Activated CD4-positive, alpha-beta T cell treated with anti-CD3 and anti-CD28 coated beads, Interleukin-2, amount 50 U/mL, for 1 hour (primary cell): ENCODE data around the gene ATXN1.
"Not testable (repeated sequence)": the region's sequence is repeated elsewhere in the genome, so short reads cannot be mapped to it uniquely, and the experiment has no call there.

Experiments
- DNase-seq: peaks from one replicate; pipeline ENCODE4 v3.0.0-alpha.2; 2020

The ATXN1 gene

DNA sequence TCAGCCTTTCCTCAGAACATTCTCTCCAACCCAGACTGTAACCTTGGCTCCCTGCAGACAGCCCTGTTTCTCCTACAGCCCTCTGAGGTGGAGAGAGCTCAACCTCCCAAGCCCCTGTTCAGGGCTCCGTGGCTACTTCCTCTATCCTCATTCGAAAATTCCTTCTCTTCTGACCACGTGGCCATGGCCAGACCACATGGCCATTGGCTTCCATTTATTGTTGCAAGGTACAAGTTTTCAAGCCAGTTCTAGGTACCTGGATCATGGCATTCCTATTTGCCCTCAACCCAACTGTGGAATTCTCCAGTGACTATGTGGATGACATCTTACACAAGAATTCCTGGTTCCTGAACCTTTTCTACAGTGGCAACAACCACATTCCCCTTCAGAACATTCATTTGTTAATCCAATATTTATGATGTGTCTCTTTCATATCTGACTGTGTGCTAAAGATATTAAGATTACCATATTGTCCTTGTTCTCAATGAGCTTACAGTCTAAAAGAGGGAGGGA is 361.0 kb downstream of the ATXN1 start:
- no peak for DNase-seq

DNA sequence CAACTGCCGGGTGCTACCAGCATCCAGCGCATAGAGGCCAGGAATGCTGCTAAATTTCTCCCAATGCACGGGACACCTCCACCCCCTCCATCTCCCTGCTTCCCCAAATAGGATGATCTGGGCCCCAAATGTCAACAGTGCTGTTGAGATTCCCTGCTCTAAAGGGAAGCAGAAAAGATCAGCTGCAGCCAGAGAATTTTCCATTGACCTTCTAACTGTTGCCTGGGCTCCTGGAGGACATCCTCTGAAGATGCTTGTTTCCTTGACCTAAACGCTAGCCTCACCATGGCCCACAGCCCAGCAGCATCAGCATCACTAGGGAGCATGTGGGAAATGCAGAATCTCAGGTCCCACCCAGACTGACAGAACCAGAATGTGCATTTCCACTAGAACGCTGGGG is 361.6 kb downstream of the ATXN1 start:
- no peak for DNase-seq

DNA sequence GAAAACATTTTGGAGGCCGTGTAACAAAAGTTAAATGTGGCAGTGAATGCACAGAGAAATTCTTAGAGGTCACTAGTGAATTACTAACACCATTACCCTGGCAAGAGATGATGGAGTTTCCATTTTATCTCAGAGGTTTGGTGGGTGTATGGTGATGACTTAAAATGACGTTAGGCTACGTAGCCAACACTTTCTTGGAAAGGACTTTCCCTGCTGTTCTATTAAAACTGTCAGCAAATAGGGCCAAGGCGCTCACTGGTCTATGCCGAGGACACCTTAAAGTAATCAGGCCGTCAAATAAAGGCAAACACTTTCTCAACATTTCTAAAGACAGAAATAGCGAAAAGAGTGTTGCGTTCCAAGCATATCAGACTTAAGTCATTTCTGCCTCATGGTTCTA is 362.1 kb downstream of the ATXN1 start:
- DNase-seq, result no peak

GRCh38 chr6:16398587-16398986 is 362.7 kb downstream of the ATXN1 start:
- no peak for DNase-seq

GRCh38 chr6:16397623-16398022 is 363.6 kb downstream of the ATXN1 start:
- no peak for DNase-seq

GRCh38 chr6:16396497-16397319 is 364.6 kb downstream of the ATXN1 start:
- no peak for DNase-seq

DNA sequence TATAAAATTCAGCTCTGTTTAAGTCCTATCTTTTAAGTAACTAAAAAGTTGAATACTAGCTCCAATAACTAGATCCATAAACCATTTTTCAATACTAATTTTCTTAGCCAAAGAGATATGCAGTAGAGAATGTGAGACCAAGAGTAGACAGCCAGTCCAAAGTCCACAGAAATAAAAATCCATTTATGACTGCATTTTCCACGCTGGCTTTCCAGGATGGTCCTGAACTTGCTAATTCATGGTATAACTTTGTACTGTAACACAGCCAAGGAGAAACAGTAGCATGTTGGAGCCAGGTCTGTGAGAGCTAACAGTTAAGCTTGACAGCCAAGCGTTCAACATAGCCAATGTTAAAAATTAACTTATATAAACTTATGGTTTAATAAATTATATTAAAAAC is 366.6 kb downstream of the ATXN1 start:
- no peak for DNase-seq

- DNase-seq, result no peak
These were observed 367.9 kb downstream of the ATXN1 start for GRCh38 chr6:16393326-16393725.

DNA sequence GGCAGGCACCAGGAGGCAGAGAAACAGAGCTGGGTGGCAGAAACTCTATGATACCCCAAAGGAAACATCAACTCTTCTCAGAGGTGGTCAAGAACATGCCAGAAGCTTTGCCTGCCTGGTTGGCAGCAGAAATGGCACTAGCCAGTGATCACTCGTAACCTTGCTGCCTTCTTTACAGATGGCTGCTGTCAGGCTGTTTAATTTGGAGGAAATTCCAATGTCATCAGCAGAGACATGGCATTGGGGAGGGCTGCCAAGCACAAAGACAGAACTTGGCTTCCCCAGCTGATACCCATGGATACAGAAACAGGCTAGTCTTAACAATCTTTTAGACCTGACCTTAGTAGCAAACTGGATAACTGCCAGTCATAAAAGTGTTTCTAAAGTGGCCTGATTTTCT is 369.2 kb downstream of the ATXN1 start:
- no peak for DNase-seq

GRCh38 chr6:16391451-16391912 is 369.8 kb downstream of the ATXN1 start:
- DNase-seq, result no peak

- not testable (repeated sequence) for DNase-seq
These were observed 370.3 kb downstream of the ATXN1 start for GRCh38 chr6:16390909-16391450.

DNA sequence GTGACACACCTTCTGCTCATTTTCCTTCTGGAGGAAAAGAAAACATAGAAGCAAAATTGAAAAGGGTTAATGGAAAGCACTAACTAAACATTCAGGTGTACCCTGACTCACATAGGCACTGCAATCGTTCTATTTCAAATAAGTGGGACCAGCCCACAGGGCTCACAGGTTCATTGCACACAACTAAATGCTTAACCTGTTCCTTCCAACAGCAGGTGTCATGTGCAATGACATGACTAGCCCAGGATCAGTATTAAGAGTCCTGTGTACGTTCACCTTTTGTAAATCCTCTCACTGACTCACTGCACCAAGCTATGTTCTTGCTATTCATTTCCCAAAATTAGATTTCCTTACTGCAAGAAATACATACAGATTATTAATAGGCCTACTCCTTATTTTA is 371.6 kb downstream of the ATXN1 start:
- no peak for DNase-seq

DNA sequence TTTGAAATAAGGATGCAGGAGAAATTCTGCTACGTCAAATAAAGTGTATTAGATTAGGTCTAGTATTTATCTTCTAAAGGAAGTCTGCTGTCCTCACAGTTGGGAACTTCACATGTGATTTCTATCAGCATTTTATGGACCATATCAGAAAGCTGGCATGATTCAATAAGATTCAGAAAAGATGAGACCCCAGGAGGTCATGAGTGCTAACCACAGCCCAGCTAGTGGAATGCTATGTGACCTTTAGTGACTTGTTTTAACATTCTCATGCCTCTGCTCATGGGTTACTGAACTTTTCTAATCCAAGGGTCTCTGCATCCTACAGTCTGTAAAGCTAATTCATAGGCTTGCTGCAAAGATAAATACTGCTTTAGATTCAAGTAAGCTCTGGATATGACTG is 372.8 kb downstream of the ATXN1 start:
- no peak for DNase-seq

- DNase-seq, result no peak
These were observed 375.2 kb downstream of the ATXN1 start for GRCh38 chr6:16386057-16386456.

GRCh38 chr6:16383607-16384206 is 377.6 kb downstream of the ATXN1 start:
- DNase-seq, result no peak

DNA sequence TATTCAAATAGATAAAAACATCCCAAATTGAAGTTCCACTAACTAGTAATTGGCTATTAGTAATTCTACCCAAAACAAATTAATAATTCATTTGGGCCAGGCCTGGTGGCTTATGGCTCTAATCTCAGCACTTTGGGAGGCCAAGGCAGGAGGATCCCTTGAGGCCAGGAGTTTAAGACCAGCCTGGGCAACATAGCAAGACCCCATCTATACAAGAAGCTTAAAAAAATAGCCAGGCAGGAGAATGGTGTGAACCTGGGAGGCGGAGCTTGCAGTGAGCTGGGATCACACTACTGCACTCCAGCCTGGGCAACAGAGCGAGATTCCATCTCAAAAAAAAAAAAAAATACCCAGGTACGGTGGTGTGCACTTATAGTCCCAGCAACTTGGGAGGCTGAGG is 379.3 kb downstream of the ATXN1 start:
- DNase-seq, result not testable (repeated sequence)

GRCh38 chr6:16380220-16380809 is 380.9 kb downstream of the ATXN1 start:
- DNase-seq, result no peak

- not testable (repeated sequence) for DNase-seq
These were observed 382.9 kb downstream of the ATXN1 start for GRCh38 chr6:16378360-16378759.

GRCh38 chr6:16377470-16377869 is 383.8 kb downstream of the ATXN1 start:
- no peak for DNase-seq

DNA sequence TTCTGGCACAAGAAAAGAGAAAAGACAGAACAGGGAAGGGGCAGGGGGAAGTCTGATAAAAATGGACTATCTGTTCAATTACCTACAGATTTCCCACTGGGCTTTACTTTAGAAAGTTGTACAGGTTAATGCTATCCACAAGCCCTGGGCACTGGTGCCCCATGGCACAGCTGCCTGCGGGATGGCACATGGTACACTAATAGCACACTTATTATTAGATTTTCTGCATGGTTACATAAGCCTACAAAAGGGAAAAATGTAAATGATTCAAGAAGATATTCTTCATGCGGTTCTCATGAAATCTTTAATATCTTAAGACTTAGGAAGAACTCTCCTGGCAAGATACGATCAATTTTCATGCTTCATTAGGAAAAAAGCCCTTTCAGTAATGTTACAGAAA is 385.4 kb downstream of the ATXN1 start:
- DNase-seq, result no peak

DNA sequence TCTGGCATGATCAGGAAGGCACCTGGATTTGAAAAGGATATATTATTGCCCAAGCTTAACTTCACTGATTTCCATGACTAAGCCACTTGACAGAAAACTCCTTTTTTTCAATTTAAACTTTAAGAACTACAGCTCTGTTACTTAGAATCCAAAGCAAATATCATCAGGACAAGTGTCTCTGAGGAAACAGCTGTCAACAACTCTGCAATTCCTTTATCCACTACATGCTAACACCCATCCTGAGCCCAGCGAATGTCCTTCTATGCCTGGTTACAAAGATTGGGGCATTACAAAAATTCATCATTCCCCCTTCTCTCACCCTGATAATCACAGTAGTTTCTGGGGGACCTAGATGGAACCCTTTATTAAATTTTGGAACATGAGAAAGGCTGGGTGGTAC is 386.1 kb downstream of the ATXN1 start:
- DNase-seq, result no peak

GRCh38 chr6:16374461-16375200 is 386.6 kb downstream of the ATXN1 start:
- DNase-seq, result no peak

DNA sequence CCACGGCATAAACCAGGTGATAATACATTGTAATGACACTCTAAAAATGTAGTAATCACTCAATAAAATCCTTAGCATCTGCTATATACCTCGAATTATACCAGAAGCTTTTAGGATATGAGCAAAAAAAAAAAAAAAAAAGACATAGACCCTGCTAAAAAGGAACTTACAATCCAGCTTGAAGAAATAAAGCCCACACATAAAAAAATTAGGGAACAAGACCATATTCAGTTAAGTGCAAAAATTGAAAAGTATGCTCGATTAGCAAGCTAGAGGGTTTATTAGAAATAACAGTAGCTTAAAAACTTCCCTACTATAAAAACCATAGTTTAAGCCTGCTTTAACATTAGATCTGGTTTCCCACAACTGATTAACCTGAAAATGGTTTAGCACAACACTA is 387.2 kb downstream of the ATXN1 start:
- DNase-seq, result no peak
